Esophagus squamous epithelium (tissue), 5 donors: ENCODE measurements around the gene CIITA. TPM values are rescaled to one million over a fixed set of nuclear protein-coding genes. Genes with fewer than 3 reads are reported as not detected.

Source experiments
- DNase-seq: peaks from one replicate; lab custom pipeline; 2025; lab: John Stamatoyannopoulos, UW
- H3K27ac ChIP-seq, 4 donors: fragments of 200-600 bp; sonication (generic); one replicate each; pipeline ENCODE4 v1.5.1; 2016 to 2019; ENCODE audit warnings: mild to moderate bottlenecking in 1 of 4
- H3K27me3 ChIP-seq, 4 donors: fragments of 200-600 bp; sonication (generic); 1 replicate in 3 of 4; 2 replicates in 1 of 4; pipeline versions ENCODE4 v1.5.1 to v1.6.0; 2017 to 2021; ENCODE audit warnings: antibody characterized with exemption in 1 of 4
- H3K36me3 ChIP-seq, 3 donors: fragments of 200-600 bp; sonication (generic); one replicate each; pipeline ENCODE4 v1.5.1; 2016 to 2019
- H3K4me1 ChIP-seq, 3 donors: fragments of 200-600 bp; sonication (generic); one replicate each; pipeline ENCODE4 v1.5.1; 2017 to 2019
- H3K4me3 ChIP-seq, 4 donors: fragments of 200-600 bp; sonication (generic); 1 replicate in 3 of 4; 2 replicates in 1 of 4; pipeline ENCODE4 v1.5.1; 2016 to 2019; ENCODE audit warnings: mild to moderate bottlenecking in 2 of 4, moderate library complexity in 1 of 4
- H3K9me3 ChIP-seq, 3 donors: fragments of 200-600 bp; sonication (generic); one replicate each; pipeline ENCODE4 v1.5.1; 2016 to 2019
- CTCF ChIP-seq, 6 experiments: fragments of 450-650 bp in 4 of 6; fragments of 200-600 bp in 2 of 6; sonication (generic) in 2 of 6; IDR thresholded peaks; one replicate each; pipeline ENCODE4 v1.5.1; 2016 to 2019; ENCODE audit warnings: antibody characterized with exemption in 6 of 6, mild to moderate bottlenecking in 4 of 6, moderate library complexity in 4 of 6
- POLR2A ChIP-seq, 4 donors: fragments of 450-650 bp; IDR thresholded peaks; one replicate each; pipeline ENCODE4 v1.6.1; 2017; ENCODE audit warnings: antibody characterized with exemption in 4 of 4, mild to moderate bottlenecking in 4 of 4, moderate library complexity in 3 of 4
- WGBS, 2 donors: methylation state at CpG; one replicate each; pipeline ENCODE4 v1.1.5; 2018; 5-methylcytosine and 5-hydroxymethylcytosine counted together
- intact Hi-C: fragments of 100-400 bp; cut with DNase I; formaldehyde crosslinking; loops from one replicate; pipeline ENCODE4 v1.15.0; 2022
- total RNA-seq, 4 donors: library from RNA; depleted of rRNA; stranded (reverse); fragments of >200 nt; gene quantifications; one replicate each; pipeline ENCODE4 v1.1.0, GENCODE V29; 2016
- donor health status: DM: yes; HTN: yes; CAD: no.

Gene CIITA
- total RNA-seq, 4 donors from 2014 or later, result 3.2 to 12.6 (median 5.7) TPM

- Histone ChIP-seq H3K36me3 (peaks cover 0 to 84% (median 3%) of the 10 kb centered on the region in 3 donors), H3K4me1 (peaks cover 3 to 19% (median 7%) of the 10 kb centered on the region in 3 donors), H3K27me3 (no peaks in the 10 kb centered on the region), H3K27ac (peak overlapping the region in 3 of 4 donors; percentile 45 to 56 (median 51)), H3K9me3 (no peaks in the 10 kb centered on the region), H3K4me3 (no peak overlapping the region)
- DNase-seq, result no peak
- TF ChIP-seq POLR2A (IDR thresholded peaks at IDR 0.05), result no peak
- TF ChIP-seq CTCF (IDR thresholded peaks at IDR 0.05), result no peak
- intact Hi-C loops, result loop anchor here (5.0 kb wide), 1 partner anchor 285 kb away; the partner anchor contains the start of gene SOCS1
- WGBS, 2 donors, result 39 to 43% methylated on average over 3 to 4 of the region's 4 CpGs
These were observed 95.3 kb downstream of the CIITA start for GRCh38 chr16:10972108-10972818.

- intact Hi-C loops, result loop anchor here (5.0 kb wide), 1 partner anchor 284 kb away; the partner anchor contains the start of gene SOCS1
- peak overlapping the region in 1 of 4 donors; percentile 51 for H3K27ac ChIP-seq
- WGBS, 2 donors, result 84 to 85% methylated on average over 8 to 12 of the region's 12 CpGs
- H3K36me3 ChIP-seq, result peaks cover 0 to 84% (median 3%) of the 10 kb centered on the region in 3 donors
- no peak overlapping the region for H3K4me3 ChIP-seq
- no peak for DNase-seq
- H3K4me1 ChIP-seq, result peaks cover 3 to 19% (median 7%) of the 10 kb centered on the region in 3 donors
- TF ChIP-seq CTCF (IDR thresholded peaks at IDR 0.05) (no peak), POLR2A (IDR thresholded peaks at IDR 0.05) (no peak)
- H3K9me3 ChIP-seq, result no peaks in the 10 kb centered on the region
- no peaks in the 10 kb centered on the region for H3K27me3 ChIP-seq
These were observed 95.9 kb downstream of the CIITA start for GRCh38 chr16:10972819-10973464.

GRCh38 chr16:10976634-10977033 lies 99.6 kb downstream of the CIITA start:
- no peaks in the 10 kb centered on the region for H3K9me3 ChIP-seq
- no peak overlapping the region for H3K4me3 ChIP-seq
- intact Hi-C loops, result no loop called here
- peaks cover 2 to 39% (median 18%) of the 10 kb centered on the region in 3 donors for H3K4me1 ChIP-seq
- H3K27me3 ChIP-seq, result no peaks in the 10 kb centered on the region
- whole genome bisulfite sequencing, 2 donors, result 82 to 92% methylated on average over 2 of the region's 3 CpGs
- H3K27ac ChIP-seq, result no peak overlapping the region
- no peak for TF ChIP-seq POLR2A (IDR thresholded peaks at IDR 0.05)
- TF ChIP-seq CTCF (IDR thresholded peaks at IDR 0.05), result no peak
- peaks cover 0 to 82% (median 3%) of the 10 kb centered on the region in 3 donors for H3K36me3 ChIP-seq
- no peak for DNase-seq

- TF ChIP-seq CTCF (IDR thresholded peaks at IDR 0.05) (no peak), POLR2A (IDR thresholded peaks at IDR 0.05) (no peak)
- no peak overlapping the region for H3K27ac ChIP-seq
- no peak overlapping the region for H3K4me3 ChIP-seq
- WGBS, 2 donors, result 84 to 93% methylated on average over 4 to 5 of the region's 6 CpGs
- intact Hi-C loops, result no loop called here
- no peaks in the 10 kb centered on the region for H3K27me3 ChIP-seq
- no peak for DNase-seq
- no peaks in the 10 kb centered on the region for H3K9me3 ChIP-seq
- H3K36me3 ChIP-seq, result peaks cover 0 to 68% (median under 1%) of the 10 kb centered on the region in 3 donors
- H3K4me1 ChIP-seq, result peaks cover 7 to 40% (median 21%) of the 10 kb centered on the region in 3 donors
These were observed 101.1 kb downstream of the CIITA start for GRCh38 chr16:10978124-10978523.
